Suprapubic skin (tissue), 4 donors: ENCODE data around the gene DUSP16. TPM values are rescaled to one million over a fixed set of nuclear protein-coding genes. Genes with fewer than 3 reads are reported as not detected.

Source experiments
- DNase-seq, 2 donors: peaks; one replicate each; pipeline ENCODE4 v3.0.0-alpha.2; 2019; ENCODE audit warnings: low spot score in 2 of 2
- H3K27ac ChIP-seq: fragments of 200-600 bp; sonication (generic); one replicate; pipeline ENCODE4 v1.5.1; 2019
- H3K27me3 ChIP-seq: fragments of 200-600 bp; sonication (generic); one replicate; pipeline ENCODE4 v1.5.1; 2019
- H3K36me3 ChIP-seq: fragments of 200-600 bp; sonication (generic); one replicate; pipeline ENCODE4 v1.5.1; 2019
- H3K4me1 ChIP-seq: fragments of 200-600 bp; sonication (generic); one replicate; pipeline ENCODE4 v1.5.1; 2019
- H3K4me3 ChIP-seq: fragments of 200-600 bp; sonication (generic); one replicate; pipeline ENCODE4 v1.5.1; 2019; ENCODE audit warnings: mild to moderate bottlenecking
- H3K9me3 ChIP-seq: fragments of 200-600 bp; sonication (generic); one replicate; pipeline ENCODE4 v1.5.1; 2019
- EP300 ChIP-seq: sonication (generic); formaldehyde crosslinking; IDR thresholded peaks from one replicate; pipeline ENCODE4 v1.6.1; 2017; ENCODE audit warnings: antibody characterized with exemption
- POLR2A ChIP-seq, 2 donors: fragments of 450-650 bp; IDR thresholded peaks; one replicate each; pipeline ENCODE4 v1.6.1; 2017; ENCODE audit warnings: antibody characterized with exemption in 2 of 2, mild to moderate bottlenecking in 2 of 2, moderate library complexity in 2 of 2
- POLR2AphosphoS5 ChIP-seq, 3 donors: sonication (generic); formaldehyde crosslinking; IDR thresholded peaks; one replicate each; pipeline ENCODE4 v1.6.1; 2017; ENCODE audit warnings: antibody characterized with exemption in 3 of 3
- WGBS: methylation state at CpG from one replicate; pipeline ENCODE4 v1.1.5; 2018; 5-methylcytosine and 5-hydroxymethylcytosine counted together
- total RNA-seq, 4 donors: library from RNA; depleted of rRNA; stranded (reverse); fragments of >200 nt; gene quantifications; one replicate each; pipeline ENCODE4 v1.1.0, GENCODE V29; 2016
- TF ChIP-seq, protein P1 (sequence below), 2 donors: fragments of 200-600 bp in 1 of 2; fragments of 450-650 bp in 1 of 2; sonication (generic) in 1 of 2; IDR thresholded peaks; one replicate each; pipeline ENCODE4 v1.5.1; 2016 to 2019; ENCODE audit warnings: antibody characterized with exemption in 2 of 2, mild to moderate bottlenecking in 1 of 2, moderate library complexity in 1 of 2

DUSP16 gene
- total RNA-seq, 4 donors from 2014 or later, result 20.3 to 33.2 (median 24.8) TPM

DNA sequence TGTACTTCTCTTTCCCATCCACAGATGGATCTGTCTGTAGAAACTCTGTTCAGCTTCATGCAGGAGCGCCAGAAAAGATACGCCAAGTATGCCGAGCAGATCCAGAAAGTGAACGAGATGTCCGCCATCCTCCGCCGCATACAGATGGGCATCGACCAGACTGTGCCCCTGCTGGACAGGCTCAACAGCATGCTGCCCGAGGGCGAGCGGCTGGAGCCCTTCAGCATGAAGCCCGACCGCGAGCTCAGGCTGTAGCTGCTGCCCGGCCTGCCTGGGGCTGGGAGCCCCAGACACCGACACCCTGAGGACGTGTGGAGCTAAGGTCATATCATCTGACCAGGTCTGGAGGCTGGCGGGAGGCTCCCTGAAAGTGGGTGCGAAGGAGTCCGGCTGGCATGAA lies 97.1 kb downstream of the DUSP16 start:
- H3K27ac ChIP-seq, result no peak overlapping the region
- TF ChIP-seq, protein P1, sequence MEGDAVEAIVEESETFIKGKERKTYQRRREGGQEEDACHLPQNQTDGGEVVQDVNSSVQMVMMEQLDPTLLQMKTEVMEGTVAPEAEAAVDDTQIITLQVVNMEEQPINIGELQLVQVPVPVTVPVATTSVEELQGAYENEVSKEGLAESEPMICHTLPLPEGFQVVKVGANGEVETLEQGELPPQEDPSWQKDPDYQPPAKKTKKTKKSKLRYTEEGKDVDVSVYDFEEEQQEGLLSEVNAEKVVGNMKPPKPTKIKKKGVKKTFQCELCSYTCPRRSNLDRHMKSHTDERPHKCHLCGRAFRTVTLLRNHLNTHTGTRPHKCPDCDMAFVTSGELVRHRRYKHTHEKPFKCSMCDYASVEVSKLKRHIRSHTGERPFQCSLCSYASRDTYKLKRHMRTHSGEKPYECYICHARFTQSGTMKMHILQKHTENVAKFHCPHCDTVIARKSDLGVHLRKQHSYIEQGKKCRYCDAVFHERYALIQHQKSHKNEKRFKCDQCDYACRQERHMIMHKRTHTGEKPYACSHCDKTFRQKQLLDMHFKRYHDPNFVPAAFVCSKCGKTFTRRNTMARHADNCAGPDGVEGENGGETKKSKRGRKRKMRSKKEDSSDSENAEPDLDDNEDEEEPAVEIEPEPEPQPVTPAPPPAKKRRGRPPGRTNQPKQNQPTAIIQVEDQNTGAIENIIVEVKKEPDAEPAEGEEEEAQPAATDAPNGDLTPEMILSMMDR (IDR thresholded peaks at IDR 0.05), result no peak
- no peak for TF ChIP-seq POLR2A (IDR thresholded peaks at IDR 0.05)
- no peak for TF ChIP-seq POLR2AphosphoS5 (IDR thresholded peaks at IDR 0.05)
- TF ChIP-seq EP300, result no peak
- no peak overlapping the region for H3K4me3 ChIP-seq
- no peaks in the 10 kb centered on the region for H3K27me3 ChIP-seq
- no peaks in the 10 kb centered on the region for H3K9me3 ChIP-seq
- 91% methylated on average over 20 of the region's 20 CpGs for WGBS
- peaks cover 9% of the 10 kb centered on the region for H3K4me1 ChIP-seq
- DNase-seq, result no peak
- peaks cover 9% of the 10 kb centered on the region for H3K36me3 ChIP-seq

DNA sequence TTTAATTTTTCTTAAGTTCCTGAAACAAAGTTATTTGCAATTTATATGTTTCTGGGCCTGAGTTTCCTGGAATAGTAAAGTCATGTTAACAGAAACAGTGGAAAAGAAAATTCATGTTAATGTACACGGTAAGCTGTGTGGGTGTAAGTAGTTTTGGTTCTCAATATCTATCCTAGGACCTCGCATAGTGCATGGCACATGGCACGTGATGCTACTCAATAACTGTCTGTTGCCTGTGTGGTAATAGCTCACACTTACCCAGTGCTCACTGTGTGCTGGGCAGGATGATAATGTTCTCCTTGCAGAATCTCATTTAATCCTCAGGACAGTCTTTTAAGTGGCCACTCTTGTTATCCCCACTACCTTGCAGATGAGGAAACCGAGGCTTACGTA lies 100.7 kb downstream of the DUSP16 start:
- TF ChIP-seq POLR2AphosphoS5 (IDR thresholded peaks at IDR 0.05) (no peak), POLR2A (IDR thresholded peaks at IDR 0.05) (no peak), EP300 (no peak)
- TF ChIP-seq, protein P1 (IDR thresholded peaks at IDR 0.05), result no peak
- no peaks in the 10 kb centered on the region for H3K4me1 ChIP-seq
- H3K36me3 ChIP-seq, result peaks cover 6% of the 10 kb centered on the region
- no peaks in the 10 kb centered on the region for H3K27me3 ChIP-seq
- DNase-seq, result no peak
- H3K4me3 ChIP-seq, result no peak overlapping the region
- WGBS, result 73% methylated on average over 5 of the region's 5 CpGs
- no peak overlapping the region for H3K27ac ChIP-seq
- no peaks in the 10 kb centered on the region for H3K9me3 ChIP-seq

DNA sequence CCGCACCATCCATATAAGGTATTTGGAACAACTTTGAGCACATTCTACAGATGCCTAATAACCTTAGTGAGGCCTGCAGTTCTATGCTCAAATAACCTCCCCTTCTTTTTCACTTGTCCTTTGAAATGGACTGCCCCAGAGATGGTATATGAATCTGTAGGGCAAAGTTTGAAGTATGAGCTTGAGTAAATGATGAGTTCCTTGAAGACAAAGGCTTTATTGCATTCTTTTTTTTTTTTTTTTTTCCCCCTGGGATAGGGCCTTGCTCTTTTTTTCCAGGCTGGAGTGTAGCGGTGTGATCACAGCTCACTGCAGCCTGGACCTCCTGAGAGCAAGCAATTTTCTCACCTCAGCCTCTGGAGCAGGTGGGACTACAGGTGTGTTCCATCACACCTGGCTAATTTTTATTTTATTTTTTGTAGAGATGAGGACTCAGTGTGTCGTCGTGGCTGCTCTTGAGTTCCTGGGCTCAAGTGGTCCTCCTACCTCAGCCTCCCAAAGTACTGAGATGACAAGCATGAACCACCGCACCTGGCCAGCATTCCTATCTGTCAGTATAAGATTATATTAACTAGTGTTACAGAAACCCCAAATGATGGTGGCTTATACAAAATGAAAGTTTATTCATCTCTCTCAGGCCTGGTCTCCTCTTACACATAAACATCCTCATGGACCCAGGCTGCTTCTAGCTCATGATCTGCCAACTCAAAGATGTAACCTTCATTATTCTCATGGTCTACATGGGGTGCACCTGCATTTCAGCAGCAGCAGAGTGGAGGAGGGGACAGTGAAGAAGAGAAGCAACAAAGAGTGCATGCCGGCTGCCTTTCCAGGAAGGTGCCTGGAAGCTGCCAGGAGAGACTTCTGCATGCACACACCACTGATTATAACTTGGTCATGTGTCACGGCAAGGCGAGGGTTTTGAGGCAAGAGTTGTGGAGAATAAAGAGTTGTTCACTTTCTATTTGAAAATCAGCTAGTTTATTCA lies 101.4 kb downstream of the DUSP16 start:
- peaks cover 6% of the 10 kb centered on the region for H3K36me3 ChIP-seq
- DNase-seq, result no peak
- no peak overlapping the region for H3K4me3 ChIP-seq
- H3K4me1 ChIP-seq, result no peaks in the 10 kb centered on the region
- TF ChIP-seq POLR2AphosphoS5 (IDR thresholded peaks at IDR 0.05), result no peak
- TF ChIP-seq EP300, result no peak
- TF ChIP-seq, protein P1 (IDR thresholded peaks at IDR 0.05), result no peak
- no peak for TF ChIP-seq POLR2A (IDR thresholded peaks at IDR 0.05)
- no peaks in the 10 kb centered on the region for H3K27me3 ChIP-seq
- H3K9me3 ChIP-seq, result no peaks in the 10 kb centered on the region
- no peak overlapping the region for H3K27ac ChIP-seq
- WGBS, result 96% methylated on average over 8 of the region's 8 CpGs

- no peaks in the 10 kb centered on the region for H3K9me3 ChIP-seq
- no peaks in the 10 kb centered on the region for H3K4me1 ChIP-seq
- no peak for TF ChIP-seq EP300
- no peak for TF ChIP-seq POLR2AphosphoS5 (IDR thresholded peaks at IDR 0.05)
- TF ChIP-seq, protein P1 (IDR thresholded peaks at IDR 0.05), result no peak
- TF ChIP-seq POLR2A (IDR thresholded peaks at IDR 0.05), result no peak
- H3K4me3 ChIP-seq, result no peak overlapping the region
- H3K27ac ChIP-seq, result no peak overlapping the region
- 74% methylated on average over 5 of the region's 5 CpGs for WGBS
- DNase-seq, result no peak
- H3K36me3 ChIP-seq, result no peaks in the 10 kb centered on the region
- H3K27me3 ChIP-seq, result no peaks in the 10 kb centered on the region
Observed at GRCh38 chr12:12456637-12457036, 106.0 kb downstream of the DUSP16 start.

GRCh38 chr12:12454315-12454714 lies 108.3 kb downstream of the DUSP16 start:
- Histone ChIP-seq H3K27ac (no peak overlapping the region), H3K27me3 (no peaks in the 10 kb centered on the region), H3K4me1 (peaks cover 3% of the 10 kb centered on the region), H3K9me3 (no peaks in the 10 kb centered on the region), H3K36me3 (no peaks in the 10 kb centered on the region), H3K4me3 (no peak overlapping the region)
- TF ChIP-seq, protein P1 (IDR thresholded peaks at IDR 0.05), result no peak
- TF ChIP-seq EP300 (no peak), POLR2AphosphoS5 (IDR thresholded peaks at IDR 0.05) (no peak), POLR2A (IDR thresholded peaks at IDR 0.05) (no peak)
- no peak for DNase-seq
